Measurements from ENCODE around the gene SP1. TPM values are rescaled to one million over a fixed set of nuclear protein-coding genes. Genes with fewer than 3 reads are reported as not detected.
A peak's percentile ranks its signal among the peaks of the same experiment; 100 is the strongest.

The SP1 gene
- total and polyA plus RNA-seq, 9 of the 15 experiments (the other 6 are each of a cell fraction or from before 2014, with no cell fraction given) = 8.0 to 65.5 (median 41.6) TPM

DNA sequence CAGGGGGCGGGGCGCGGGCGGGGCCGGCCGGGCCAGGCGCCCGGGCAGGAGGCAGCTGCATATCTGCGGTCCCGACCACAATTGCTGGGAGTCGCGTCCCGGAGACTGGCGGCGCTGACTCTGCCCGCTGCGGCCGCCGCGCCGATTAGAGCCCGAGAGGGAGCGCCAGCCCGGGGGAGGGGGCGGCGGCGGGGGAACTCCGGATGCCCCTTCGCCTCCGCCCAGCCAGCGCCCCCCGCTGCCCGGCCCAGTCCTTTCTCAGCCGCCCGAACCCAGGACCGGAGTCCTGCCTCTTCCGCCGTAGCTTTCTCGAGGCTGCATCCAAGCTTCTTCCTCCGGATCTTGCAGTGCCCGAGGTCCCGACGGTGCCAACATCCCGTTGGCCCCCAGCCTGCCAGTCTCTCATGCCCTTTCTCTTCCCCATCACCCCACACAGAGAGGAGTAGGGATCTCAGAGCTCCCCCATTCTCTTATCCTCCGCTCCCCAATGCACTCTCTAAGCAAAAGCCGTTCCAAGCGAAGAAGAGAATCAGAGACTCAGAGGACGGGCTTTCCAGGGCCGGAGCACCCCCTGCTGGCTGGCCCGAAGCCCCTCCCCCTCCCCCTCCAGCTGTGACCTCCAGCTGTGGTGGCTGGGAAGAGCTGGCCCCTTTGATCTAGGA, 35.0 kb upstream of the SP1 start (continued):
- TF ChIP-seq CC2D1A (IDR thresholded peaks at IDR 0.05) (peak; percentile 88), NBN (IDR thresholded peaks at IDR 0.05; ENCODE audit: low read depth) (no peak; the same call in 1 of the 2 replicates), TGIF2 (CRISPR knock-in tag; IDR thresholded peaks at IDR 0.05) (no peak), ZNF644 (tag; IDR thresholded peaks at IDR 0.05; ENCODE audit: low read depth) (no peak), ARHGAP35 (IDR thresholded peaks at IDR 0.05; ENCODE audit: partially characterized antibody) (no peak), LARP7 (IDR thresholded peaks at IDR 0.05) (peak; percentile 56; the same call in 1 of the 2 replicates), SMARCE1 (IDR thresholded peaks at IDR 0.05) (no peak), CBFA2T3 (IDR thresholded peaks at IDR 0.05) (0 out of 2 replicates have a peak, but pooled peaks have one; percentile 19), NFRKB (IDR thresholded peaks at IDR 0.05; ENCODE audit: low read depth) (no peak), SP2 (IDR thresholded peaks at IDR 0.05; ENCODE audit: extremely low read depth, low read depth, low read length, poor library complexity, severe bottlenecking) (no peak), DNMT1 (IDR thresholded peaks at IDR 0.05) (no peak), ZNF12 (CRISPR knock-in tag; IDR thresholded peaks at IDR 0.05) (no peak), SPI1 (IDR thresholded peaks at IDR 0.05; ENCODE audit: borderline replicate concordance, low read depth, low read length) (no peak), JUN (IDR thresholded peaks at IDR 0.05; ENCODE audit: borderline replicate concordance, low read depth, low read length) (no peak), JUN (CRISPR knock-in tag; IDR thresholded peaks at IDR 0.05; ENCODE audit: borderline replicate concordance) (no peak), ZNF124 (CRISPR knock-in tag; IDR thresholded peaks at IDR 0.05) (no peak), CAMTA2 (CRISPR knock-in tag; conservative IDR thresholded peaks at IDR 0.05) (no peak)
- TF ChIP-seq, protein P1, sequence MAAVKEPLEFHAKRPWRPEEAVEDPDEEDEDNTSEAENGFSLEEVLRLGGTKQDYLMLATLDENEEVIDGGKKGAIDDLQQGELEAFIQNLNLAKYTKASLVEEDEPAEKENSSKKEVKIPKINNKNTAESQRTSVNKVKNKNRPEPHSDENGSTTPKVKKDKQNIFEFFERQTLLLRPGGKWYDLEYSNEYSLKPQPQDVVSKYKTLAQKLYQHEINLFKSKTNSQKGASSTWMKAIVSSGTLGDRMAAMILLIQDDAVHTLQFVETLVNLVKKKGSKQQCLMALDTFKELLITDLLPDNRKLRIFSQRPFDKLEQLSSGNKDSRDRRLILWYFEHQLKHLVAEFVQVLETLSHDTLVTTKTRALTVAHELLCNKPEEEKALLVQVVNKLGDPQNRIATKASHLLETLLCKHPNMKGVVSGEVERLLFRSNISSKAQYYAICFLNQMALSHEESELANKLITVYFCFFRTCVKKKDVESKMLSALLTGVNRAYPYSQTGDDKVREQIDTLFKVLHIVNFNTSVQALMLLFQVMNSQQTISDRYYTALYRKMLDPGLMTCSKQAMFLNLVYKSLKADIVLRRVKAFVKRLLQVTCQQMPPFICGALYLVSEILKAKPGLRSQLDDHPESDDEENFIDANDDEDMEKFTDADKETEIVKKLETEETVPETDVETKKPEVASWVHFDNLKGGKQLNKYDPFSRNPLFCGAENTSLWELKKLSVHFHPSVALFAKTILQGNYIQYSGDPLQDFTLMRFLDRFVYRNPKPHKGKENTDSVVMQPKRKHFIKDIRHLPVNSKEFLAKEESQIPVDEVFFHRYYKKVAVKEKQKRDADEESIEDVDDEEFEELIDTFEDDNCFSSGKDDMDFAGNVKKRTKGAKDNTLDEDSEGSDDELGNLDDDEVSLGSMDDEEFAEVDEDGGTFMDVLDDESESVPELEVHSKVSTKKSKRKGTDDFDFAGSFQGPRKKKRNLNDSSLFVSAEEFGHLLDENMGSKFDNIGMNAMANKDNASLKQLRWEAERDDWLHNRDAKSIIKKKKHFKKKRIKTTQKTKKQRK (IDR thresholded peaks at IDR 0.05; ENCODE audit: borderline replicate concordance, low read depth, low read length) = no peak
- TF ChIP-seq, protein P2, sequence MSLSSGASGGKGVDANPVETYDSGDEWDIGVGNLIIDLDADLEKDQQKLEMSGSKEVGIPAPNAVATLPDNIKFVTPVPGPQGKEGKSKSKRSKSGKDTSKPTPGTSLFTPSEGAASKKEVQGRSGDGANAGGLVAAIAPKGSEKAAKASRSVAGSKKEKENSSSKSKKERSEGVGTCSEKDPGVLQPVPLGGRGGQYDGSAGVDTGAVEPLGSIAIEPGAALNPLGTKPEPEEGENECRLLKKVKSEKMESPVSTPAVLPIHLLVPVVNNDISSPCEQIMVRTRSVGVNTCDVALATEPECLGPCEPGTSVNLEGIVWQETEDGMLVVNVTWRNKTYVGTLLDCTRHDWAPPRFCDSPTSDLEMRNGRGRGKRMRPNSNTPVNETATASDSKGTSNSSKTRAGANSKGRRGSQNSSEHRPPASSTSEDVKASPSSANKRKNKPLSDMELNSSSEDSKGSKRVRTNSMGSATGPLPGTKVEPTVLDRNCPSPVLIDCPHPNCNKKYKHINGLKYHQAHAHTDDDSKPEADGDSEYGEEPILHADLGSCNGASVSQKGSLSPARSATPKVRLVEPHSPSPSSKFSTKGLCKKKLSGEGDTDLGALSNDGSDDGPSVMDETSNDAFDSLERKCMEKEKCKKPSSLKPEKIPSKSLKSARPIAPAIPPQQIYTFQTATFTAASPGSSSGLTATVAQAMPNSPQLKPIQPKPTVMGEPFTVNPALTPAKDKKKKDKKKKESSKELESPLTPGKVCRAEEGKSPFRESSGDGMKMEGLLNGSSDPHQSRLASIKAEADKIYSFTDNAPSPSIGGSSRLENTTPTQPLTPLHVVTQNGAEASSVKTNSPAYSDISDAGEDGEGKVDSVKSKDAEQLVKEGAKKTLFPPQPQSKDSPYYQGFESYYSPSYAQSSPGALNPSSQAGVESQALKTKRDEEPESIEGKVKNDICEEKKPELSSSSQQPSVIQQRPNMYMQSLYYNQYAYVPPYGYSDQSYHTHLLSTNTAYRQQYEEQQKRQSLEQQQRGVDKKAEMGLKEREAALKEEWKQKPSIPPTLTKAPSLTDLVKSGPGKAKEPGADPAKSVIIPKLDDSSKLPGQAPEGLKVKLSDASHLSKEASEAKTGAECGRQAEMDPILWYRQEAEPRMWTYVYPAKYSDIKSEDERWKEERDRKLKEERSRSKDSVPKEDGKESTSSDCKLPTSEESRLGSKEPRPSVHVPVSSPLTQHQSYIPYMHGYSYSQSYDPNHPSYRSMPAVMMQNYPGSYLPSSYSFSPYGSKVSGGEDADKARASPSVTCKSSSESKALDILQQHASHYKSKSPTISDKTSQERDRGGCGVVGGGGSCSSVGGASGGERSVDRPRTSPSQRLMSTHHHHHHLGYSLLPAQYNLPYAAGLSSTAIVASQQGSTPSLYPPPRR (CRISPR knock-in tag; IDR thresholded peaks at IDR 0.05; ENCODE audit: borderline replicate concordance) = no peak
- TF ChIP-seq, protein P3, sequence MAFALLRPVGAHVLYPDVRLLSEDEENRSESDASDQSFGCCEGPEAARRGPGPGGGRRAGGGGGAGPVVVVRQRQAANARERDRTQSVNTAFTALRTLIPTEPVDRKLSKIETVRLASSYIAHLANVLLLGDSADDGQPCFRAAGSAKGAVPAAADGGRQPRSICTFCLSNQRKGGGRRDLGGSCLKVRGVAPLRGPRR (CRISPR knock-in tag; IDR thresholded peaks at IDR 0.05) = no peak
